DND-41 (cell line): ENCODE results near the gene NXPH4.

Experiments
- CTCF ChIP-seq: IDR thresholded peaks from 2 replicates; pipeline ENCODE4 v1.5.1; 2012; ENCODE audit warnings: borderline replicate concordance, low read length, moderate library complexity, mild to moderate bottlenecking; ENCODE audit not compliant: poor library complexity, severe bottlenecking; ENCODE audit errors: extremely low read depth
- EZH2 ChIP-seq: IDR thresholded peaks from 3 replicates; pipeline ENCODE4 v1.6.1; 2012; ENCODE audit warnings: borderline replicate concordance, low read depth, mild to moderate bottlenecking, moderate library complexity, low read length, inconsistent platforms; ENCODE audit not compliant: severe bottlenecking

- TF ChIP-seq EZH2 (no peak), CTCF (peak; percentile 70)
These were observed 43.5 kb upstream of the NXPH4 start for GRCh38 chr12:57173089-57173488.
